NT2/D1 (cell line): Measurements from ENCODE around the gene ADGRG1.

Source experiments
- SUZ12 ChIP-seq: IDR thresholded peaks from 2 replicates; pipeline ENCODE4 v1.6.1; 2011; ENCODE audit not compliant: insufficient read length, insufficient read depth; ENCODE audit errors: extremely low read depth
- ZNF274 ChIP-seq: IDR thresholded peaks from 2 replicates; pipeline ENCODE4 v1.6.1; 2011; ENCODE audit warnings: mild to moderate bottlenecking, low read depth, low read length

DNA sequence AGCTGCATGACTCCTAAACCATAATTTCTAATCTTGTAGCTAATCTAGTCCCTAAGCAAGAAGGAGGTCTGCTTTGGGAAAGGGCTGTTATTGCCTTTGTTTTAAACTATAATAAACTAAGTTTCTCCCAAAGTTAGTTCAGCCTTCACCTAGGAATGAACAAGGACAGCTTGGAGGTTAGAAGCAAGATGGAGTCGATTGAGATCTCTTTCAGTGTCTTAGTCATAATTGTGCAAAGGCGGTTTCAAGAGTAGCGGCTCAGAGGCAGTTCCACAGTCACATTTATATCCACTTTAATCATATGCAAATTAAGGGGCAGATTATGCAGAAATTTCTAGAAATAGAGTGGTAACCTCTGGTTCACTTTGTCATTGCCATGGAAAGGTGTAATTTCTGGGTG lies 83.6 kb downstream of the ADGRG1 start:
- TF ChIP-seq ZNF274 (no peak), SUZ12 (no peak)
